GM12874 (cell line): ENCODE measurements around the gene INSL3.

Experiments used
- CTCF ChIP-seq: IDR thresholded peaks from 2 replicates; pipeline ENCODE4 v1.5.1; 2011; ENCODE audit warnings: low read depth, mild to moderate bottlenecking, control low read depth, low read length, moderate library complexity; ENCODE audit not compliant: insufficient read depth

INSL3 gene

GRCh38 chr19:17842663-17843291 is 21.5 kb upstream of the INSL3 start:
- no peak for TF ChIP-seq CTCF

GRCh38 chr19:17841810-17842662 is 20.7 kb upstream of the INSL3 start:
- no peak for TF ChIP-seq CTCF

- no peak for TF ChIP-seq CTCF
Observed at GRCh38 chr19:17841371-17841809, 20.1 kb upstream of the INSL3 start.

GRCh38 chr19:17840019-17840418 is 18.7 kb upstream of the INSL3 start:
- TF ChIP-seq CTCF: no peak

DNA sequence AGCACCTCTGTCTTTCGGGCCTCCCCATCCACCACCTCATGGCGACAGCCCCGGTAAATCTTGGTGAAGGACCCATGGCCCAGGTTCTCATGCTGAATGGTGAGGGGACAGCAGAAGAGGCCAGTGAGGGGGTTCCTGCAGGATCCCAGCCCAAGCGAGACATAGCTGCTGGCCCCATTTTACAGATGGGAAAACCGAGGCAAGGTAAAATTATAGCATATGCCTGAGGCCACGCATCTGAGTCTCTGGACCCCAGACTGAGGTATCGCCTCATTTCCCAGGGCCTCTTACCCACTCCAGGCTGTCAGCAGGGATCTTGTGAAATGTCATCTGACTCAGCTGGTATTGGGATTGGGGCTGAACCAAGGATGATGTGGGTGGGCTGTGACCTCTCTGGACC is 16.7 kb upstream of the INSL3 start:
- TF ChIP-seq CTCF: no peak

- no peak for TF ChIP-seq CTCF
Observed at GRCh38 chr19:17836530-17836929, 15.2 kb upstream of the INSL3 start.

DNA sequence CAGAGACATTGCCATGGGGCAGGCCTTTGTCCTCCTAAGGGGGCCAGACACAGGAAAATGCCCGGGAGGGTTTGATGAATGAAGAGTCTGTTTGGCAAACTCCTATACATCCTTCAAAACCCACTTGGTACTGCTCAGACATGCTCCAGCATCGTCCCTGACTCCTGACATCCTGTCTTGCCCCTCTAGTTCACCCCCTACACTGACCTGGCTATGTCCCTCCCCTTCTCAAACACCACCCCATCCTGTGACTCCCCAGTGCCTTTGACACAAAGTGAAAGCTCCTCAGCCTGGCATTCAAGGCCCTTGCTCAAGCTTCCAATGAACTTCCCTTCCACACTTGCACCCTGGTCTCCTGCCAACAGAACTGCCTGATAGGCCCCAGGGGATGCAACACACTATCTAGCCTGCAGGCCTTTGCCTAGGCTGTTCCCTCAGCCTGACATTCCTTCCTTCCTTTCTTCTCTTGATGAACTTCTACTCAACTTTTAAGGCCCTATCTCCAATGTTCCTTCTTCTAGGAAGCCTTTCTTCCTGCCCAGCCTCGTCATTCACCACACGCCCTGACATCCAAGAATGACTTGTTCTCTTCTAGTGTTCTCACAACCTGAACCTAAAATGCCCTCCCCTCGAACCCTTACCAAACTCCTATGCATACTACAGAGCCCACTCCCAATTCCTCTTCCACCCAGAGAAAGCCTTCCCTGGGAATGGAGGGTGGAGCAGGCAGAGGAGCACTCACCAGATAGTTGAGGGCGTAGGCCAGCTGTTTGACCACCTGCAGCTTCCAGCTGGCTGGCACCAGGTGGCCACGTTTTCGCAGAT is 14.1 kb upstream of the INSL3 start:
- TF ChIP-seq CTCF: no peak
